HCT116 (cell line): ENCODE measurements around the gene SRL. TPM values are rescaled to one million over a fixed set of nuclear protein-coding genes. Genes with fewer than 3 reads are reported as not detected.

ENCODE experiments used
- ATAC-seq: fragments of 200-7000 bp; cut with Tn5 transposase; 2 replicates; pipeline ENCODE4 v1.9.1; 2020; ENCODE audit warnings: mild to moderate bottlenecking, moderate library complexity
- BruUV-seq: library from RNA; stranded (reverse); fragments of 400-500 nt; replicated peaks from 2 replicates; lab custom pipeline; 2021; lab: Mats Ljungman, UMichigan
- CTCF ChIA-PET: fragments of 300-600 bp; sonication (Branson Sonifier 250); formaldehyde crosslinking; loops from one replicate; lab custom pipeline; 2021; ENCODE audit warnings: antibody characterized with exemption; lab: Charles Lee
- POLR2A ChIA-PET: fragments of 300-600, 350-600 bp; sonication (Branson Sonifier 250); formaldehyde crosslinking; loops from one replicate; lab custom pipeline; 2021; ENCODE audit warnings: antibody characterized with exemption; lab: Charles Lee
- RAD21 ChIA-PET, 2 experiments: fragments of 300-600 bp; sonication (Branson Sonifier 250); formaldehyde crosslinking; loops; one replicate each; lab custom pipeline; 2023; ENCODE audit warnings: low total read pairs in 2 of 2; ENCODE audit not compliant: uncharacterized antibody in 2 of 2, unreplicated experiment in 2 of 2, low non-redundant PET in 1 of 2; lab: Charles Lee
- DNase-seq: peaks from one replicate; pipeline ENCODE4 v3.0.0-alpha.2; 2010; ENCODE audit warnings: low read depth, low spot score
- H2AFZ ChIP-seq: fragments of 200-600 bp; shearing (Covaris generic), sonication (generic); 2 replicates; pipeline ENCODE4 v1.6.1; 2017; ENCODE audit warnings: low read depth, mixed run types, mixed read lengths, antibody characterized with exemption, low read length; ENCODE audit not compliant: poor library complexity, severe bottlenecking
- H3K27ac ChIP-seq: 2 replicates; pipeline ENCODE4 v1.5.1; 2012; ENCODE audit warnings: low read depth, low read length
- H3K27me3 ChIP-seq: fragments of 200-600 bp; sonication (generic); 2 replicates; pipeline ENCODE4 v1.6.1; 2016; ENCODE audit warnings: mixed run types, low read length, mixed read lengths; ENCODE audit not compliant: insufficient read depth
- H3K36me3 ChIP-seq, 2 experiments: fragments of 200-500 bp in 1 of 2; fragments of 200-600 bp in 1 of 2; sonication (Bioruptor generic) in 1 of 2; sonication (generic) in 1 of 2; 2 replicates each; pipeline versions ENCODE4 v1.5.1 to v1.6.1; 2014 to 2016; ENCODE audit warnings: low read length in 2 of 2, inconsistent platforms in 1 of 2, mixed read lengths in 1 of 2, mixed run types in 1 of 2; ENCODE audit not compliant: insufficient read depth in 2 of 2, control insufficient read depth in 1 of 2
- H3K4me1 ChIP-seq, 2 experiments: fragments of 200-600 bp in 1 of 2; sonication (generic) in 1 of 2; 2 replicates each; pipeline versions ENCODE4 v1.5.1 to v1.6.1; 2012 to 2017; ENCODE audit warnings: low read length in 2 of 2, inconsistent platforms in 1 of 2, mild to moderate bottlenecking in 1 of 2, mixed read lengths in 1 of 2, mixed run types in 1 of 2, moderate library complexity in 1 of 2; ENCODE audit not compliant: insufficient read depth in 2 of 2, control insufficient read depth in 1 of 2
- H3K4me2 ChIP-seq: fragments of 200-600 bp; sonication (generic); 2 replicates; pipeline ENCODE4 v1.6.1; 2017; ENCODE audit warnings: mixed run types, low read length, mixed read lengths
- H3K4me3 ChIP-seq, 2 experiments: fragments of 200-600 bp in 1 of 2; sonication (generic) in 1 of 2; replicated peaks in 1 of 2; 2 replicates each; pipeline ENCODE4 v1.5.1; 2011 to 2016; ENCODE audit warnings: low read length in 2 of 2, control low read depth in 1 of 2, low read depth in 1 of 2, mild to moderate bottlenecking in 1 of 2, mixed read lengths in 1 of 2, mixed run types in 1 of 2
- H3K79me2 ChIP-seq: fragments of 200-600 bp; sonication (generic); 2 replicates; pipeline ENCODE4 v1.6.1; 2017; ENCODE audit warnings: mild to moderate bottlenecking, mixed run types, low read length, moderate library complexity, mixed read lengths; ENCODE audit not compliant: insufficient read depth
- H3K9ac ChIP-seq: fragments of 200-600 bp; sonication (generic); 2 replicates; pipeline ENCODE4 v1.6.1; 2016; ENCODE audit warnings: low read length, mixed read lengths
- H3K9me2 ChIP-seq: fragments of 200-600 bp; sonication (generic), shearing (Covaris generic); 2 replicates; pipeline ENCODE4 v1.6.1; 2017; ENCODE audit warnings: mixed run types, mild to moderate bottlenecking, moderate library complexity; ENCODE audit not compliant: insufficient read depth
- H3K9me3 ChIP-seq, 2 experiments: fragments of 200-500 bp in 1 of 2; fragments of 200-600 bp in 1 of 2; sonication (Bioruptor generic) in 1 of 2; sonication (generic) in 1 of 2; 2 replicates each; pipeline ENCODE4 v1.6.1; 2014 to 2017; ENCODE audit warnings: low read length in 2 of 2, mixed read lengths in 2 of 2, inconsistent platforms in 1 of 2, low read depth in 1 of 2, mild to moderate bottlenecking in 1 of 2, mixed run types in 1 of 2, moderate library complexity in 1 of 2; ENCODE audit not compliant: control insufficient read depth in 1 of 2, insufficient read depth in 1 of 2
- H4K20me1 ChIP-seq: fragments of 200-600 bp; sonication (generic), shearing (Covaris generic); 2 replicates; pipeline ENCODE4 v1.6.1; 2017; ENCODE audit warnings: mixed run types, mild to moderate bottlenecking, moderate library complexity; ENCODE audit not compliant: insufficient read depth
- CBX3 ChIP-seq: IDR thresholded peaks from 2 replicates; pipeline ENCODE4 v1.6.1; 2012; ENCODE audit warnings: low read depth
- CEBPB ChIP-seq: IDR thresholded peaks from 2 replicates; pipeline ENCODE4 v1.6.1; 2012; ENCODE audit warnings: low read depth
- ELF1 ChIP-seq: IDR thresholded peaks from 2 replicates; pipeline ENCODE4 v1.6.1; 2012; ENCODE audit warnings: low read depth, borderline replicate concordance
- EZH2phosphoT487 ChIP-seq: fragments of 200-600 bp; IDR thresholded peaks from 2 replicates; pipeline ENCODE4 v1.6.1; 2018; ENCODE audit warnings: antibody characterized with exemption, borderline replicate concordance
- JUND ChIP-seq: IDR thresholded peaks from 2 replicates; pipeline ENCODE4 v1.6.1; 2012
- POLR2A ChIP-seq: IDR thresholded peaks from 2 replicates; pipeline ENCODE4 v1.7.0; 2011; ENCODE audit warnings: borderline replicate concordance; ENCODE audit not compliant: insufficient read depth, insufficient read length; ENCODE audit errors: extremely low read depth
- RAD21 ChIP-seq: IDR thresholded peaks from 2 replicates; pipeline ENCODE4 v1.6.1; 2012; ENCODE audit warnings: low read depth, mild to moderate bottlenecking
- SIN3A ChIP-seq: IDR thresholded peaks from 2 replicates; pipeline ENCODE4 v1.6.1; 2012; ENCODE audit warnings: low read depth
- SP1 ChIP-seq: IDR thresholded peaks from 2 replicates; pipeline ENCODE4 v1.6.1; 2012; ENCODE audit warnings: low read depth
- SRF ChIP-seq: IDR thresholded peaks from 2 replicates; pipeline ENCODE4 v1.6.1; 2012; ENCODE audit warnings: low read depth
- TCF7L2 ChIP-seq: IDR thresholded peaks from 2 replicates; pipeline ENCODE4 v1.7.0; 2011; ENCODE audit warnings: borderline replicate concordance, inconsistent platforms; ENCODE audit not compliant: insufficient read depth, insufficient read length; ENCODE audit errors: extremely low read depth
- YY1 ChIP-seq: IDR thresholded peaks from 2 replicates; pipeline ENCODE4 v1.6.1; 2011; ENCODE audit warnings: low read length, low read depth, moderate library complexity, mild to moderate bottlenecking; ENCODE audit not compliant: insufficient replicate concordance; ENCODE audit errors: extremely low read depth
- ZFX ChIP-seq: fragments of 450-650 bp; IDR thresholded peaks from 2 replicates; pipeline ENCODE4 v1.6.1; 2017
- intact Hi-C: fragments of 100-400 bp; cut with micrococcal nuclease; formaldehyde crosslinking; loops from 2 replicates; pipeline ENCODE4 v1.10.0; 2022
- total RNA-seq: library from RNA; stranded (reverse); gene quantifications from one replicate; pipeline ENCODE4 v1.2.1, GENCODE V29; 2021; ENCODE audit not compliant: unreplicated experiment
- TF ChIP-seq, protein P1 (sequence below), 3 experiments: fragments of 200-600 bp in 1 of 3; sonication (generic) in 1 of 3; IDR thresholded peaks in 2 of 3; conservative IDR thresholded peaks in 1 of 3; 2 replicates each; pipeline ENCODE4 v1.5.1; 2012 to 2017; ENCODE audit warnings: low read depth in 2 of 3, low read length in 2 of 3, antibody characterized with exemption in 1 of 3, borderline replicate concordance in 1 of 3, control low read depth in 1 of 3, mild to moderate bottlenecking in 1 of 3, mixed read lengths in 1 of 3, mixed run types in 1 of 3, moderate library complexity in 1 of 3; ENCODE audit not compliant: insufficient read depth in 1 of 3
- TF ChIP-seq, protein P2 (sequence below): IDR thresholded peaks from 2 replicates; pipeline ENCODE4 v1.6.1; 2012; ENCODE audit warnings: low read depth

SRL gene
- total RNA-seq, 1 experiment from 2014 or later = not detected

DNA sequence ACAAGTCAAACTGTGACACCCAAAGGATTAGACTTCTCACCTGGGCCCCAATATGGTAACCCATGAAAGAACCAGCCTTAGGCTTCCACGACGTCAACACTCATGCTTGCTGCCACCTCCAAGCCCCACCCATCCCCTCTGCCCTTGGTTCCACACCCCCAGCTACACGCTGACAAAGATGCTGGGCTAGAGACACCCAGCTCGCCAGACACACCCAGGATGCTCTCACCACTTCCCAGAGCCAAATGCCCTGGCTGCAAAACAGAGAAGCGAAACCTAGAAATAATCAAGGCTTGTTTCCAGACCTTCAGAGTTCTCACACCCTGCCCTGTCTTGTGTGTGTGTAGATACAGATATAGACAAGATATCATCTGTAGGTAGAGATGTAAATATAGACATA, 99.6 kb downstream of the SRL start:
- CTCF ChIA-PET = no interaction called here
- Histone ChIP-seq H3K27ac (no peak overlapping the region), H3K79me2 (no peaks in the 10 kb centered on the region), H3K36me3 (no peaks in the 10 kb centered on the region), H3K4me2 (no peak overlapping the region), H3K4me1 (peaks cover 4 to 8% of the 10 kb centered on the region in 2 experiments; a peak in 3 of 4 replicates), H3K27me3 (no peaks in the 10 kb centered on the region), H3K9me3 (no peaks in the 10 kb centered on the region), H2AFZ (no peak overlapping the region), H3K4me3 (no peak overlapping the region), H3K9me2 (no peaks in the 10 kb centered on the region), H3K9ac (no peak overlapping the region), H4K20me1 (no peaks in the 10 kb centered on the region)
- intact Hi-C loops = no loop called here
- RAD21 ChIA-PET = no interaction called here
- ATAC-seq (no peak), DNase-seq (no peak)
- POLR2A ChIA-PET = no interaction called here
- TF ChIP-seq JUND (no peak), SIN3A (no peak), CBX3 (no peak), EZH2phosphoT487 (no peak), ELF1 (no peak), SRF (no peak)
- TF ChIP-seq, protein P1, sequence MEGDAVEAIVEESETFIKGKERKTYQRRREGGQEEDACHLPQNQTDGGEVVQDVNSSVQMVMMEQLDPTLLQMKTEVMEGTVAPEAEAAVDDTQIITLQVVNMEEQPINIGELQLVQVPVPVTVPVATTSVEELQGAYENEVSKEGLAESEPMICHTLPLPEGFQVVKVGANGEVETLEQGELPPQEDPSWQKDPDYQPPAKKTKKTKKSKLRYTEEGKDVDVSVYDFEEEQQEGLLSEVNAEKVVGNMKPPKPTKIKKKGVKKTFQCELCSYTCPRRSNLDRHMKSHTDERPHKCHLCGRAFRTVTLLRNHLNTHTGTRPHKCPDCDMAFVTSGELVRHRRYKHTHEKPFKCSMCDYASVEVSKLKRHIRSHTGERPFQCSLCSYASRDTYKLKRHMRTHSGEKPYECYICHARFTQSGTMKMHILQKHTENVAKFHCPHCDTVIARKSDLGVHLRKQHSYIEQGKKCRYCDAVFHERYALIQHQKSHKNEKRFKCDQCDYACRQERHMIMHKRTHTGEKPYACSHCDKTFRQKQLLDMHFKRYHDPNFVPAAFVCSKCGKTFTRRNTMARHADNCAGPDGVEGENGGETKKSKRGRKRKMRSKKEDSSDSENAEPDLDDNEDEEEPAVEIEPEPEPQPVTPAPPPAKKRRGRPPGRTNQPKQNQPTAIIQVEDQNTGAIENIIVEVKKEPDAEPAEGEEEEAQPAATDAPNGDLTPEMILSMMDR (IDR thresholded peaks at IDR 0.05 in 2 of 3, conservative IDR thresholded peaks at IDR 0.05 in 1 of 3; ENCODE audit: borderline replicate concordance in 1 of 3, insufficient read depth in 1 of 3, low read depth in 2 of 3, low read length in 2 of 3) = no peak
- no TSS peak for BruUV-seq

DNA sequence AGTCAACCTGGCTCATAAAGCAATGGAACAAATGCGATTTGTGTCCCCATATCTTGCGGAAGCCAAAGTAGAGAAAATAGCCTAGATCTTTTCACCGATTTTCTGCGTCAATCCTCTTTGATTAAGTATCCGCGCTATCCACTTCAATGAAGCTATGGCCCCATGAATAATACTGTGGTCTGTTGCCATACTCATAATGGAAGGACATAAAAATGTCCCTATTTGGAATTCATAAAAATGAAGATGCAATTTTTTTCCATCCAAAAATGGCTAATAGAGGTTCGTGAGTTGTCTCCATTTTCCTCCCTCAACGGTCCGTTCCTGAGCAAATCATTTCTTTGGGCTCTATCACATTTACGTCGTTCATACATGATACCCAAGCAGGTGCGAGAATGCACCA, 100.3 kb downstream of the SRL start:
- no peak for ATAC-seq
- no peaks in the 10 kb centered on the region for H3K9me2 ChIP-seq
- no peak overlapping the region for H3K4me3 ChIP-seq
- no peak overlapping the region for H3K9ac ChIP-seq
- no peak overlapping the region for H3K4me2 ChIP-seq
- intact Hi-C loops = no loop called here
- no peaks in the 10 kb centered on the region for H3K27me3 ChIP-seq
- H2AFZ ChIP-seq = no peak overlapping the region
- BruUV-seq = no TSS peak
- POLR2A ChIA-PET = no interaction called here
- RAD21 ChIA-PET = no interaction called here
- no peaks in the 10 kb centered on the region for H4K20me1 ChIP-seq
- CTCF ChIA-PET = no interaction called here
- no peaks in the 10 kb centered on the region for H3K79me2 ChIP-seq
- peaks cover 9 to 15% of the 10 kb centered on the region in 2 experiments; a peak in 3 of 4 replicates for H3K4me1 ChIP-seq
- H3K9me3 ChIP-seq = no peaks in the 10 kb centered on the region
- no peak overlapping the region for H3K27ac ChIP-seq
- no peaks in the 10 kb centered on the region for H3K36me3 ChIP-seq
- DNase-seq = no peak
- TF ChIP-seq POLR2A (no peak), RAD21 (no peak), YY1 (no peak), SIN3A (no peak), JUND (no peak), CEBPB (no peak), ZFX (no peak), CBX3 (no peak), TCF7L2 (no peak), EZH2phosphoT487 (no peak), SP1 (no peak)
- TF ChIP-seq, protein P2, sequence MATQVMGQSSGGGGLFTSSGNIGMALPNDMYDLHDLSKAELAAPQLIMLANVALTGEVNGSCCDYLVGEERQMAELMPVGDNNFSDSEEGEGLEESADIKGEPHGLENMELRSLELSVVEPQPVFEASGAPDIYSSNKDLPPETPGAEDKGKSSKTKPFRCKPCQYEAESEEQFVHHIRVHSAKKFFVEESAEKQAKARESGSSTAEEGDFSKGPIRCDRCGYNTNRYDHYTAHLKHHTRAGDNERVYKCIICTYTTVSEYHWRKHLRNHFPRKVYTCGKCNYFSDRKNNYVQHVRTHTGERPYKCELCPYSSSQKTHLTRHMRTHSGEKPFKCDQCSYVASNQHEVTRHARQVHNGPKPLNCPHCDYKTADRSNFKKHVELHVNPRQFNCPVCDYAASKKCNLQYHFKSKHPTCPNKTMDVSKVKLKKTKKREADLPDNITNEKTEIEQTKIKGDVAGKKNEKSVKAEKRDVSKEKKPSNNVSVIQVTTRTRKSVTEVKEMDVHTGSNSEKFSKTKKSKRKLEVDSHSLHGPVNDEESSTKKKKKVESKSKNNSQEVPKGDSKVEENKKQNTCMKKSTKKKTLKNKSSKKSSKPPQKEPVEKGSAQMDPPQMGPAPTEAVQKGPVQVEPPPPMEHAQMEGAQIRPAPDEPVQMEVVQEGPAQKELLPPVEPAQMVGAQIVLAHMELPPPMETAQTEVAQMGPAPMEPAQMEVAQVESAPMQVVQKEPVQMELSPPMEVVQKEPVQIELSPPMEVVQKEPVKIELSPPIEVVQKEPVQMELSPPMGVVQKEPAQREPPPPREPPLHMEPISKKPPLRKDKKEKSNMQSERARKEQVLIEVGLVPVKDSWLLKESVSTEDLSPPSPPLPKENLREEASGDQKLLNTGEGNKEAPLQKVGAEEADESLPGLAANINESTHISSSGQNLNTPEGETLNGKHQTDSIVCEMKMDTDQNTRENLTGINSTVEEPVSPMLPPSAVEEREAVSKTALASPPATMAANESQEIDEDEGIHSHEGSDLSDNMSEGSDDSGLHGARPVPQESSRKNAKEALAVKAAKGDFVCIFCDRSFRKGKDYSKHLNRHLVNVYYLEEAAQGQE = no peak
